Panc1 (cell line): ENCODE results near the gene CCDC89.

Experiments used
- POLR2AphosphoS5 ChIP-seq: IDR thresholded peaks from 2 replicates; pipeline ENCODE4 v1.6.1; 2012; ENCODE audit warnings: mild to moderate bottlenecking, low read depth, low read length, moderate library complexity
- TF ChIP-seq, protein P1 (sequence below): fragments of 450-650 bp; IDR thresholded peaks from 2 replicates; pipeline ENCODE4 v1.5.1; 2017; ENCODE audit warnings: mild to moderate bottlenecking

GRCh38 chr11:85668157-85668556 is 17.8 kb downstream of the CCDC89 start:
- TF ChIP-seq, protein P1, sequence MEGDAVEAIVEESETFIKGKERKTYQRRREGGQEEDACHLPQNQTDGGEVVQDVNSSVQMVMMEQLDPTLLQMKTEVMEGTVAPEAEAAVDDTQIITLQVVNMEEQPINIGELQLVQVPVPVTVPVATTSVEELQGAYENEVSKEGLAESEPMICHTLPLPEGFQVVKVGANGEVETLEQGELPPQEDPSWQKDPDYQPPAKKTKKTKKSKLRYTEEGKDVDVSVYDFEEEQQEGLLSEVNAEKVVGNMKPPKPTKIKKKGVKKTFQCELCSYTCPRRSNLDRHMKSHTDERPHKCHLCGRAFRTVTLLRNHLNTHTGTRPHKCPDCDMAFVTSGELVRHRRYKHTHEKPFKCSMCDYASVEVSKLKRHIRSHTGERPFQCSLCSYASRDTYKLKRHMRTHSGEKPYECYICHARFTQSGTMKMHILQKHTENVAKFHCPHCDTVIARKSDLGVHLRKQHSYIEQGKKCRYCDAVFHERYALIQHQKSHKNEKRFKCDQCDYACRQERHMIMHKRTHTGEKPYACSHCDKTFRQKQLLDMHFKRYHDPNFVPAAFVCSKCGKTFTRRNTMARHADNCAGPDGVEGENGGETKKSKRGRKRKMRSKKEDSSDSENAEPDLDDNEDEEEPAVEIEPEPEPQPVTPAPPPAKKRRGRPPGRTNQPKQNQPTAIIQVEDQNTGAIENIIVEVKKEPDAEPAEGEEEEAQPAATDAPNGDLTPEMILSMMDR: no peak
- TF ChIP-seq POLR2AphosphoS5: no peak
